WI38 (cell line): ENCODE results near the gene CNTN1.

Experiments
- H3K4me3 ChIP-seq: 2 replicates; pipeline ENCODE4 v1.5.1; 2011; ENCODE audit warnings: low read depth, mild to moderate bottlenecking, control low read depth, low read length
- TF ChIP-seq, protein P1 (sequence below): IDR thresholded peaks from 2 replicates; pipeline ENCODE4 v1.5.1; 2012; ENCODE audit warnings: low read depth, mild to moderate bottlenecking, control low read depth, low read length

Gene CNTN1

DNA sequence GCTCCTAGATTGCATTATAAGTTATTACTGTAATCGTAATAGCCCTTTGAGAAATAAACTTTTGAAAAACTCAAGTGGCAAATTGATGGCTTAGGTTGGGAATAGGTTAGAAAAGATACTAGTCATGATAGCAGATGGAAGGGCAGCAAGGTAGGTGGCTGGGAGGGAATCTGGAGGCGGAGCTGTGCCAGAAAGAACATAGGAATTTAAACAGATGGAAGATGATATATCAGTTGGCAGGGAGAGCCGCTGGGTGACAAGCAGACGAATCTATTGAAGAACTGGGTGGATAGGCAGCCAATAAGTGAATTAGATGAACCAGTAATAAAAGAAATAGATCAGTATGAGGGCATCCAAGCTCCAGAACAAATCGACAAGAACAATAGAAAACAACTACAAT, 142.1 kb downstream of the CNTN1 start:
- TF ChIP-seq, protein P1, sequence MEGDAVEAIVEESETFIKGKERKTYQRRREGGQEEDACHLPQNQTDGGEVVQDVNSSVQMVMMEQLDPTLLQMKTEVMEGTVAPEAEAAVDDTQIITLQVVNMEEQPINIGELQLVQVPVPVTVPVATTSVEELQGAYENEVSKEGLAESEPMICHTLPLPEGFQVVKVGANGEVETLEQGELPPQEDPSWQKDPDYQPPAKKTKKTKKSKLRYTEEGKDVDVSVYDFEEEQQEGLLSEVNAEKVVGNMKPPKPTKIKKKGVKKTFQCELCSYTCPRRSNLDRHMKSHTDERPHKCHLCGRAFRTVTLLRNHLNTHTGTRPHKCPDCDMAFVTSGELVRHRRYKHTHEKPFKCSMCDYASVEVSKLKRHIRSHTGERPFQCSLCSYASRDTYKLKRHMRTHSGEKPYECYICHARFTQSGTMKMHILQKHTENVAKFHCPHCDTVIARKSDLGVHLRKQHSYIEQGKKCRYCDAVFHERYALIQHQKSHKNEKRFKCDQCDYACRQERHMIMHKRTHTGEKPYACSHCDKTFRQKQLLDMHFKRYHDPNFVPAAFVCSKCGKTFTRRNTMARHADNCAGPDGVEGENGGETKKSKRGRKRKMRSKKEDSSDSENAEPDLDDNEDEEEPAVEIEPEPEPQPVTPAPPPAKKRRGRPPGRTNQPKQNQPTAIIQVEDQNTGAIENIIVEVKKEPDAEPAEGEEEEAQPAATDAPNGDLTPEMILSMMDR, result no peak
- H3K4me3 ChIP-seq, result no peak overlapping the region

DNA sequence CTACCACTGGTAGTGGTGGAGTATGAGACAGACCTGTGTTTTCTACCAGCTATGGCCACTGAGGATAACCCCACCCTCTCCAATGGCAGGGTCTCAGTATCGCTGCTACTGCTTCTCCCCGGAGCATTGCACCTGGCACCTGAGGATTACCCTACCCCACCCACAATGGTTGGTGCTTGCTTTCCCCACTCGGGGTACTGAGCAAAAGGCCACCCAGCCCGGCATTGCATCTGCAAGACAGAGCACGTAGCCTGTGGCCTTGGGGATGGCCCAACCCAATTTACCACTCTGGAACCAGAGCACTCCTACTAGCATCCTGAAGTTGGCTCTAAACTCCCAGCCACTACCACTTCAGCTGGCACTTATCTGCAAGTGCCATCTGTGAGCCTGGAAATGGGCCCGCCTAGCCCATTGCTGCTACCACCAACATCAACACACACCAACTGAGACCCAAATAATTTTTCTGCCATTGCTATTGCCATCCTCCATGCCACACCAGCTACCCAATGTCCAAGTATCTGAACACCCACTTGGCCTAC, 145.7 kb downstream of the CNTN1 start:
- no peak overlapping the region for H3K4me3 ChIP-seq
- TF ChIP-seq, protein P1, result no peak

- no peak overlapping the region for H3K4me3 ChIP-seq
- TF ChIP-seq, protein P1, result no peak
Observed at GRCh38 chr12:40843495-40843894, 151.3 kb downstream of the CNTN1 start.

DNA sequence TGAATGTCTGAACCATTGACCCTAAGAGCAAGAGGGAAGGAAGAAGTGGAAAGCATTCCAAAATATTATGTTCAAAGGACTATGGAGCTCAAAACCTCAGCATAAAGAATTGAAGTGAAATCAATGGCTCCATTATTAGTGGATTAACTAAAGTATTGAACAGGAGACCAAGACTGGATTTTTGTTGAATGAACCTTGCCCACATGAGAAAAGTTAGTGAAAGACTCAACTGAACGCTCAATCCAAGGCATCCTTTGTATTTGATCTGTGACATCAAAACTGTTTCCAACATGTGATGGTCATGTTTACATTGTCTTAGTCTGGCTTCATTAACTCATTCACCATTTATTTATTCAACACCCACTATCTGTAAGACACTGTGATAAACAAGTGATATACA, 161.0 kb downstream of the CNTN1 start:
- TF ChIP-seq, protein P1, result no peak
- no peak overlapping the region for H3K4me3 ChIP-seq

- H3K4me3 ChIP-seq, result no peak overlapping the region
- TF ChIP-seq, protein P1, result no peak
Observed at GRCh38 chr12:40854604-40855003, 162.4 kb downstream of the CNTN1 start.

- TF ChIP-seq, protein P1, result no peak
Observed at GRCh38 chr12:40864891-40865290, 172.7 kb downstream of the CNTN1 start.

DNA sequence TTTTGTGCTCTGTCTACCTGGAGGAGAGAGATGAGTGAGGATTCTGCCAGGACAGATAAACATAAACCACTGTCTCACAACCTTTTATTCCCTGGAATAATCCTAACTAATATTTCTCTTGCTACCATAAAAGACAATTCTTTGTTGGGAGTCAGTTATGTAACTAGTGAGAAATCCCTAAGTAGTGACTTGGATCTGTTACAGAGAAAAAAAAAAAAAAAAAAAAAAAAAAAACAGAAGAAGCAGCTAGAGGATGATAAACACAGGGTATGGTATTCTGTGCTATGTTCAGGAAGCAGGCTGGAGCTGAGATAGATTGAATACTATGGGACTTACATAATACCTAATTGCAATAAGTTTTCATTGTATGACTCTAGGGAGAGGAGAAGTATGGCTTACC, 178.7 kb downstream of the CNTN1 start:
- TF ChIP-seq, protein P1, result no peak
- no peak overlapping the region for H3K4me3 ChIP-seq

More at GRCh38 chr12:40864891-40865290, 172.7 kb downstream of the CNTN1 start:
- no peak overlapping the region for H3K4me3 ChIP-seq
